Fibroblast of skin of right biceps (primary cell): ENCODE measurements around the gene AHRR.
"Not testable (repeated sequence)": the region's sequence is repeated elsewhere in the genome, so short reads cannot be mapped to it uniquely, and the experiment has no call there.

Experiments
- DNase-seq: peaks from one replicate; pipeline ENCODE4 v3.0.0-alpha.2; 2013

The AHRR gene

GRCh38 chr5:306011-306805, 15.3 kb upstream of the AHRR start:
- DNase-seq: no peak

GRCh38 chr5:307306-307705, 14.2 kb upstream of the AHRR start:
- DNase-seq: no peak

GRCh38 chr5:307794-308579, 13.5 kb upstream of the AHRR start:
- DNase-seq: no peak

- DNase-seq: peak; percentile 40
These were observed 12.7 kb upstream of the AHRR start for GRCh38 chr5:308672-309271.

- not testable (repeated sequence) for DNase-seq
These were observed 11.7 kb upstream of the AHRR start for GRCh38 chr5:309831-310230.

- DNase-seq: no peak
These were observed 11.0 kb upstream of the AHRR start for GRCh38 chr5:310516-310915.

- peak; percentile 19 for DNase-seq
These were observed 10.5 kb upstream of the AHRR start for GRCh38 chr5:310941-311434.

GRCh38 chr5:311963-312362, 9.6 kb upstream of the AHRR start:
- no peak for DNase-seq

- no peak for DNase-seq
These were observed 8.7 kb upstream of the AHRR start for GRCh38 chr5:312845-313244.

- no peak for DNase-seq
These were observed 8.2 kb upstream of the AHRR start for GRCh38 chr5:313265-313664.

GRCh38 chr5:313806-314376, 7.6 kb upstream of the AHRR start:
- no peak for DNase-seq

- no peak for DNase-seq
These were observed 6.6 kb upstream of the AHRR start for GRCh38 chr5:314676-315487.

GRCh38 chr5:315488-316209, 5.9 kb upstream of the AHRR start:
- no peak for DNase-seq

GRCh38 chr5:316210-317085, 5.1 kb upstream of the AHRR start:
- no peak for DNase-seq

- peak; percentile 78 for DNase-seq
These were observed 4.3 kb upstream of the AHRR start for GRCh38 chr5:317086-317811.

- DNase-seq: peak; percentile 80
These were observed 3.1 kb upstream of the AHRR start for GRCh38 chr5:318341-318897.

GRCh38 chr5:318931-319601, 2.4 kb upstream of the AHRR start:
- DNase-seq: no peak

- DNase-seq: no peak
These were observed 837 bp upstream of the AHRR start for GRCh38 chr5:320524-321229.
